H1 (cell line): ENCODE data around the gene LYRM4.

Source experiments
- ATF3 ChIP-seq: IDR thresholded peaks from 2 replicates; pipeline ENCODE4 v1.6.1; 2011; ENCODE audit warnings: low read depth, mild to moderate bottlenecking, low read length; ENCODE audit not compliant: insufficient read depth
- CHD2 ChIP-seq: IDR thresholded peaks from 2 replicates; pipeline ENCODE4 v1.6.1; 2012; ENCODE audit warnings: low read length, improper control_type of control experiment
- CTCF ChIP-seq, 3 experiments: IDR thresholded peaks; 1 replicate in 2 of 3; 2 replicates in 1 of 3; pipeline versions ENCODE4 v1.5.1 to v1.6.1; 2011; ENCODE audit warnings: low read length in 3 of 3, mild to moderate bottlenecking in 3 of 3, inconsistent platforms in 2 of 3, low read depth in 1 of 3, moderate library complexity in 1 of 3; ENCODE audit not compliant: insufficient read depth in 1 of 3; ENCODE audit errors: control extremely low read depth in 1 of 3
- TEAD4 ChIP-seq: IDR thresholded peaks from 2 replicates; pipeline ENCODE4 v1.6.1; 2012; ENCODE audit warnings: low read depth, low read length, inconsistent platforms, mixed read lengths
- USF2 ChIP-seq: IDR thresholded peaks from 2 replicates; pipeline ENCODE4 v1.6.1; 2011; ENCODE audit warnings: low read length, improper control_type of control experiment

GRCh38 chr6:5146398-5146797 lies 114.4 kb downstream of the LYRM4 start:
- TF ChIP-seq USF2 (no peak), CTCF (IDR thresholded peaks at IDR 0.05; ENCODE audit: control extremely low read depth in 1 of 3, insufficient read depth in 1 of 3, low read depth in 1 of 3, low read length in 3 of 3) (no peak), TEAD4 (no peak), ATF3 (no peak), CHD2 (no peak)
